RWPE2 (cell line): ENCODE data around the gene AMZ1.

Experiments used
- ATAC-seq: fragments of 200-7000 bp; cut with Tn5 transposase; 3 replicates; pipeline ENCODE4 v1.9.1; 2021; ENCODE audit warnings: low read depth
- DNase-seq: peaks from one replicate; pipeline ENCODE4 v3.0.0-alpha.2; 2020; ENCODE audit warnings: low spot score
- H3K27ac ChIP-seq: fragments of 450-650 bp; 2 replicates; pipeline ENCODE4 v1.5.1; 2017; ENCODE audit warnings: mild to moderate bottlenecking; ENCODE audit not compliant: poor library complexity, severe bottlenecking
- H3K27me3 ChIP-seq: fragments of 250-450 bp; sonication (Bioruptor Pico); 2 replicates; pipeline ENCODE4 v1.5.1; 2021; ENCODE audit warnings: mild to moderate bottlenecking, moderate library complexity; ENCODE audit not compliant: insufficient read depth, poor library complexity, severe bottlenecking
- H3K36me3 ChIP-seq: fragments of 250-450 bp; sonication (Bioruptor Pico); 2 replicates; pipeline ENCODE4 v1.5.1; 2020; ENCODE audit warnings: low read depth, mild to moderate bottlenecking, moderate library complexity
- H3K4me1 ChIP-seq: fragments of 250-450 bp; sonication (Bioruptor Pico); 2 replicates; pipeline ENCODE4 v1.5.1; 2021; ENCODE audit warnings: mild to moderate bottlenecking, moderate library complexity; ENCODE audit not compliant: insufficient read depth, poor library complexity, severe bottlenecking
- H3K4me3 ChIP-seq: fragments of 250-450 bp; sonication (Bioruptor Pico); 2 replicates; pipeline ENCODE4 v1.5.1; 2021; ENCODE audit warnings: mild to moderate bottlenecking, moderate library complexity; ENCODE audit not compliant: severe bottlenecking
- H3K9me3 ChIP-seq: fragments of 250-450 bp; sonication (Bioruptor Pico); 2 replicates; pipeline ENCODE4 v1.5.1; 2021; ENCODE audit warnings: mild to moderate bottlenecking, moderate library complexity; ENCODE audit not compliant: severe bottlenecking
- CTCF ChIP-seq: fragments of 450-650 bp; IDR thresholded peaks from one replicate; pipeline ENCODE4 v1.5.1; 2017; ENCODE audit warnings: mild to moderate bottlenecking, moderate library complexity; ENCODE audit not compliant: poor library complexity, severe bottlenecking

The AMZ1 gene

DNA sequence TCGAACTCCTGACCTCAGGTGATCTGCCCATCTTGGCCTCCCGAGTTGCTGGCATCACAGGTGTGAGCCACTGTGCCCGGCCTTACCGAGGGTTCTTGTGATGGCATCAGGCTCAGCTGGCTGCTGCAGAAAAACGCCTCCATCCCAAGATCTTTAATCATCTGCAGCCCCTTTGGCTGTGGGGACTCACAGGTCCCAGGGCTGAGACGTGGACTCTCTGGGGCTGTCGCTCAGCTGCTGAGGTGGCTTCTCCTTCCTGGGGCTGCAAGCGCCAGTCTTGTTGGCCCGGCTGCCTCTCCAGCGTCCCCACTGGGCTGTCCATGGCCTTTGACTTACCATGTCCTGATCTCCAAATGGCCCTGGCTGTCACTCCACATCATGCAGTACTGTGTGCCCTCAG lies 20.0 kb downstream of the AMZ1 start:
- H3K27ac ChIP-seq: no peak overlapping the region
- H3K36me3 ChIP-seq: no peaks in the 10 kb centered on the region
- no peak overlapping the region for H3K4me3 ChIP-seq
- DNase-seq: no peak
- TF ChIP-seq CTCF: no peak
- no peaks in the 10 kb centered on the region for H3K4me1 ChIP-seq
- no peak for ATAC-seq
- H3K27me3 ChIP-seq: no peaks in the 10 kb centered on the region
- H3K9me3 ChIP-seq: no peaks in the 10 kb centered on the region

- no peak for TF ChIP-seq CTCF
- no peak overlapping the region for H3K27ac ChIP-seq
- DNase-seq: no peak
Observed at GRCh38 chr7:2708547-2709310, 20.7 kb downstream of the AMZ1 start.

DNA sequence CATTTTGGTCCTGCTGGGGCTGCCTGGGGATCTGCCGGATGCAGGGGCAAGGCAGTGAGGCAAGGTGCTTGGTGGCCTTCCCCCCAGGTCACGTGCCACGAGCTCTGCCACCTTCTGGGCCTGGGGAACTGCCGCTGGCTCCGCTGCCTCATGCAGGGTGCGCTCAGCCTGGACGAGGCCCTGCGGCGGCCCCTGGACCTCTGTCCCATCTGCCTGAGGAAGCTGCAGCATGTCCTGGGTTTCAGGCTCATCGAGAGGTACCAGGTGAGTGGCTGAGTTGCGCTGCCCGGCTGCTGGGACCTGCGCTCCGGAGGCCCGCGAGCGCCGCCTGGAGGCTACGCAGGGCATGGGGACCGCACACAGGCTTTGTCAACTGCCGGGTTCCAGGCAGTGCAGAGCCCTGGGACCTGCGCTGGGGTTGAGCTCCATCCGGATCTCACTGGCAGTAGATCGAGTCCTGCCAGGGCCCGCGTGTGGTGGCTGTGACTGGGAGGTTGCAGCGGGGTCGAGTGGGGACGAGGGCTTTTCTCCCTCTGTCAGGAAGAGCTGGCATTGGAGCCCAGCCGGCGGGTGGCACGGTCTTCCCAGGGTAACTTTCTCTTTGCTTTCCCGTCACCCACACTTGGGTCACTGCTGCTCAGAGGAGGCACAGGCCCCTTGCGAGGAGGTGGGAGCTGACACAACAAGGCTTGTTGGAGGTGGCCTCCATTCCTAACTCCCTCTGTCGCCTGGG lies 21.7 kb downstream of the AMZ1 start:
- Histone ChIP-seq H3K4me1 (no peaks in the 10 kb centered on the region), H3K9me3 (no peaks in the 10 kb centered on the region), H3K36me3 (no peaks in the 10 kb centered on the region), H3K4me3 (no peak overlapping the region), H3K27ac (no peak overlapping the region), H3K27me3 (no peaks in the 10 kb centered on the region)
- ATAC-seq (peak; percentile 65), DNase-seq (peak; percentile 67)
- TF ChIP-seq CTCF: peak; percentile 76

More at GRCh38 chr7:2708547-2709310, 20.7 kb downstream of the AMZ1 start:
- Histone ChIP-seq H3K9me3 (no peaks in the 10 kb centered on the region), H3K4me1 (no peaks in the 10 kb centered on the region), H3K4me3 (no peak overlapping the region), H3K36me3 (no peaks in the 10 kb centered on the region), H3K27me3 (no peaks in the 10 kb centered on the region)
- no peak for ATAC-seq

- no peak for DNase-seq
- Histone ChIP-seq H3K27me3 (no peaks in the 10 kb centered on the region), H3K9me3 (no peaks in the 10 kb centered on the region), H3K36me3 (no peaks in the 10 kb centered on the region), H3K4me3 (no peak overlapping the region), H3K4me1 (no peaks in the 10 kb centered on the region), H3K27ac (no peak overlapping the region)
- ATAC-seq: no peak
- TF ChIP-seq CTCF: no peak
Observed at GRCh38 chr7:2710286-2710655, 22.3 kb downstream of the AMZ1 start.
